GM19240 (cell line): ENCODE results near the gene CPO.

Experiments used
- DNase-seq: peaks from one replicate; pipeline ENCODE4 v3.0.0; 2011; ENCODE audit warnings: low spot score; ENCODE audit not compliant: insufficient read length

Gene CPO

GRCh38 chr2:206971805-206972204 is 32.5 kb downstream of the CPO start:
- no peak for DNase-seq

- no peak for DNase-seq
Measured at GRCh38 chr2:206974551-206974950, 35.2 kb downstream of the CPO start.

GRCh38 chr2:206978746-206979145 is 39.4 kb downstream of the CPO start:
- DNase-seq: no peak

GRCh38 chr2:206979365-206979764 is 40.0 kb downstream of the CPO start:
- no peak for DNase-seq

- DNase-seq: no peak
Measured at GRCh38 chr2:206979922-206980321, 40.6 kb downstream of the CPO start.

GRCh38 chr2:206980413-206980812 is 41.1 kb downstream of the CPO start:
- DNase-seq: no peak

GRCh38 chr2:206981086-206981674 is 41.9 kb downstream of the CPO start:
- no peak for DNase-seq

GRCh38 chr2:206981739-206982340 is 42.5 kb downstream of the CPO start:
- DNase-seq: no peak

GRCh38 chr2:206982360-206982955 is 43.1 kb downstream of the CPO start:
- DNase-seq: no peak

- no peak for DNase-seq
Measured at GRCh38 chr2:206983161-206983859, 44.0 kb downstream of the CPO start.

- DNase-seq: no peak
Measured at GRCh38 chr2:206984206-206984605, 44.9 kb downstream of the CPO start.

- no peak for DNase-seq
Measured at GRCh38 chr2:206986943-206987342, 47.6 kb downstream of the CPO start.

GRCh38 chr2:206987810-206988209 is 48.5 kb downstream of the CPO start:
- DNase-seq: no peak

GRCh38 chr2:206988884-206989283 is 49.6 kb downstream of the CPO start:
- DNase-seq: no peak

GRCh38 chr2:206989311-206989710 is 50.0 kb downstream of the CPO start:
- DNase-seq: peak; percentile 31

GRCh38 chr2:206990360-206990759 is 51.0 kb downstream of the CPO start:
- no peak for DNase-seq

- no peak for DNase-seq
Measured at GRCh38 chr2:206991070-206991469, 51.8 kb downstream of the CPO start.

GRCh38 chr2:206993396-206993911 is 54.1 kb downstream of the CPO start:
- DNase-seq: no peak

GRCh38 chr2:206993964-206994363 is 54.6 kb downstream of the CPO start:
- no peak for DNase-seq

GRCh38 chr2:206996556-206997065 is 57.3 kb downstream of the CPO start:
- no peak for DNase-seq

- no peak for DNase-seq
Measured at GRCh38 chr2:207008105-207008990, 69.0 kb downstream of the CPO start.
